Small intestine (tissue), 16 donors: ENCODE measurements around the gene ANKRD42. TPM values are rescaled to one million over a fixed set of nuclear protein-coding genes. Genes with fewer than 3 reads are reported as not detected.
A peak's percentile ranks its signal among the peaks of the same experiment; 100 is the strongest.

Experiments used
- DNase-seq, 2 donors: peaks; one replicate each; pipeline versions ENCODE4 v3.0.0 to v3.0.0-alpha.2; 2013
- FAIRE-seq: peaks from 2 replicates; lab custom pipeline; 2012; peaks lifted over from hg19 to GRCh38; lab: Jason Lieb, UNC
- H3K27ac ChIP-seq, 3 donors: one replicate each; pipeline ENCODE4 v1.5.1; 2013; ENCODE audit warnings: low read length in 2 of 3, mild to moderate bottlenecking in 2 of 3, control low read depth in 1 of 3, inconsistent platforms in 1 of 3, low read depth in 1 of 3, moderate library complexity in 1 of 3
- H3K27me3 ChIP-seq, 3 donors: one replicate each; pipeline ENCODE4 v1.6.1; 2013; ENCODE audit warnings: low read length in 3 of 3, inconsistent platforms in 1 of 3; ENCODE audit not compliant: control insufficient read depth in 3 of 3, insufficient read depth in 3 of 3
- H3K36me3 ChIP-seq, 3 donors: one replicate each; pipeline ENCODE4 v1.6.1; 2013; ENCODE audit warnings: low read length in 3 of 3, inconsistent platforms in 1 of 3, low read depth in 1 of 3, mild to moderate bottlenecking in 1 of 3, moderate library complexity in 1 of 3; ENCODE audit not compliant: control insufficient read depth in 3 of 3, insufficient read depth in 2 of 3
- H3K4me1 ChIP-seq, 3 donors: one replicate each; pipeline ENCODE4 v1.6.1; 2013; ENCODE audit warnings: low read length in 2 of 3, inconsistent platforms in 1 of 3, low read depth in 1 of 3, mild to moderate bottlenecking in 1 of 3, moderate library complexity in 1 of 3; ENCODE audit not compliant: control insufficient read depth in 3 of 3, insufficient read depth in 2 of 3
- H3K4me3 ChIP-seq, 3 donors: one replicate each; pipeline ENCODE4 v1.5.1; 2013; ENCODE audit warnings: low read length in 3 of 3, control low read depth in 1 of 3, inconsistent platforms in 1 of 3, low read depth in 1 of 3, mild to moderate bottlenecking in 1 of 3, moderate library complexity in 1 of 3
- H3K9me3 ChIP-seq, 2 donors: one replicate each; pipeline ENCODE4 v1.6.1; 2013; ENCODE audit warnings: low read depth in 1 of 2, low read length in 1 of 2; ENCODE audit not compliant: control insufficient read depth in 2 of 2, insufficient read depth in 1 of 2
- WGBS, 3 donors: extraction: QIAGEN DNeasy Blood & Tissue Kit; methylation state at CpG; one replicate each; pipeline ENCODE4 v1.1.7; 2013; 5-methylcytosine and 5-hydroxymethylcytosine counted together
- long read RNA-seq, 10 donors: transcript quantifications; one replicate each; lab custom pipeline, GENCODE V29; 2026
- polyA plus RNA-seq, 4 donors: library from polyadenylated mRNA; stranded (reverse) in 3 of 4; unstranded in 1 of 4; fragments of 200-250 nt in 3 of 4; fragments of 120-200 nt in 1 of 4; gene quantifications; one replicate each; pipeline versions ENCODE4 v1.2.1 to v1.2.3, GENCODE V29; 2013
- donor health status: healthy with polysubstance abuse.
- donor health status: control.
- donor health status: control.
- donor health status: Bipolar disorder and iron deficiency.
- donor health status: healthy.

Gene ANKRD42
- polyA plus RNA-seq: 1 to 10 TPM; 4.3 to 9.1 (median 5.2) TPM
- long read RNA-seq, donor 1, full-length matches to known transcripts: 1 of 21 reads
- long read RNA-seq, donor 1, partial matches to known transcripts: 20 of 21 reads
- long read RNA-seq, donor 1, other reads (novel, unspliced or antisense): 0 of 21 reads
- long read RNA-seq, donor 2, partial matches to known transcripts: 0 of 12 reads
- long read RNA-seq, donor 2, other reads (novel, unspliced or antisense): 12 of 12 reads
- long read RNA-seq, donor 3, partial matches to known transcripts: 6 of 6 reads
- long read RNA-seq, donor 3, other reads (novel, unspliced or antisense): 0 of 6 reads
- long read RNA-seq, donor 4: 0 reads
- long read RNA-seq, donor 5, full-length matches to known transcripts: 1 of 1 reads
- long read RNA-seq, donor 5, partial matches to known transcripts: 0 of 1 reads
- long read RNA-seq, donor 5, other reads (novel, unspliced or antisense): 0 of 1 reads
- long read RNA-seq, donor 6, full-length matches to known transcripts: 3 of 3 reads
- long read RNA-seq, donor 6, partial matches to known transcripts: 0 of 3 reads
- long read RNA-seq, donor 6, other reads (novel, unspliced or antisense): 0 of 3 reads
- long read RNA-seq, donor 7: 0 reads
- long read RNA-seq, donor 8: 0 reads
- long read RNA-seq, donor 9: 0 reads
- long read RNA-seq, donor 10, full-length matches to known transcripts: 1 of 37 reads
- long read RNA-seq, donor 10, partial matches to known transcripts: 6 of 37 reads
- long read RNA-seq, donor 10, other reads (novel, unspliced or antisense): 30 of 37 reads

- Histone ChIP-seq H3K4me1 (peaks cover 1 to 12% (median 6%) of the 10 kb centered on the region in 3 donors), H3K27ac (peak within 1 kb of the TSS; percentile 75 to 97 (median 96)), H3K9me3 (no peaks in the 10 kb centered on the region), H3K27me3 (no peaks in the 10 kb centered on the region), H3K36me3 (peaks cover 0 to 25% (median 0%) of the 10 kb centered on the region in 3 donors), H3K4me3 (peak within 1 kb of the TSS; percentile 74 to 78 (median 77))
- DNase-seq (peak; percentile 96 to 99), FAIRE-seq (no peak)
- 0 to 1% (median 1%) methylated on average over 67 of the region's 67 CpGs for WGBS, 3 donors
Observed at GRCh38 chr11:83193315-83194280, at the start of gene ANKRD42. TSS of gene ANKRD42 (plus strand) at chr11:83193712. CDS start at chr11:83194671, 959 bp downstream.

GRCh38 chr11:83147895-83148294 is 45.6 kb upstream of the ANKRD42 start:
- 87 to 95% (median 91%) methylated on average over 4 of the region's 4 CpGs for WGBS, 3 donors
- FAIRE-seq: no peak
- Histone ChIP-seq H3K36me3 (no peaks in the 10 kb centered on the region), H3K27me3 (no peaks in the 10 kb centered on the region), H3K4me1 (no peaks in the 10 kb centered on the region), H3K4me3 (no peak overlapping the region), H3K27ac (no peak overlapping the region), H3K9me3 (no peaks in the 10 kb centered on the region)
- no peak for DNase-seq

GRCh38 chr11:83150450-83150849 is 43.1 kb upstream of the ANKRD42 start:
- no peak for FAIRE-seq
- no peak overlapping the region for H3K27ac ChIP-seq
- DNase-seq: no peak
- H3K9me3 ChIP-seq: no peaks in the 10 kb centered on the region
- H3K36me3 ChIP-seq: no peaks in the 10 kb centered on the region
- H3K4me3 ChIP-seq: no peak overlapping the region
- no peaks in the 10 kb centered on the region for H3K4me1 ChIP-seq
- no peaks in the 10 kb centered on the region for H3K27me3 ChIP-seq
- 85 to 96% (median 89%) methylated on average over 2 of the region's 2 CpGs for WGBS, 3 donors

- FAIRE-seq: no peak
- DNase-seq: peak; percentile 80 to 91
- Histone ChIP-seq H3K4me1 (no peaks in the 10 kb centered on the region), H3K36me3 (no peaks in the 10 kb centered on the region), H3K4me3 (no peak overlapping the region), H3K27ac (no peak overlapping the region), H3K27me3 (no peaks in the 10 kb centered on the region), H3K9me3 (no peaks in the 10 kb centered on the region)
- WGBS, 3 donors: 27 to 64% (median 50%) methylated on average over 10 of the region's 10 CpGs
Observed at GRCh38 chr11:83151274-83151977, 42.1 kb upstream of the ANKRD42 start.

GRCh38 chr11:83152264-83152663 is 41.2 kb upstream of the ANKRD42 start:
- no peaks in the 10 kb centered on the region for H3K4me1 ChIP-seq
- no peak for FAIRE-seq
- no peaks in the 10 kb centered on the region for H3K36me3 ChIP-seq
- no peak overlapping the region for H3K4me3 ChIP-seq
- H3K9me3 ChIP-seq: no peaks in the 10 kb centered on the region
- 94 to 97% (median 95%) methylated on average over 2 of the region's 2 CpGs for WGBS, 3 donors
- no peak for DNase-seq
- no peaks in the 10 kb centered on the region for H3K27me3 ChIP-seq
- H3K27ac ChIP-seq: no peak overlapping the region

- Histone ChIP-seq H3K27me3 (no peaks in the 10 kb centered on the region), H3K4me3 (no peak overlapping the region), H3K4me1 (no peaks in the 10 kb centered on the region), H3K9me3 (no peaks in the 10 kb centered on the region), H3K27ac (no peak overlapping the region), H3K36me3 (no peaks in the 10 kb centered on the region)
- FAIRE-seq (no peak), DNase-seq (no peak)
- 88 to 94% (median 90%) methylated on average over 6 of the region's 6 CpGs for WGBS, 3 donors
Observed at GRCh38 chr11:83153764-83154163, 39.7 kb upstream of the ANKRD42 start.

- peaks cover 0 to 7% (median 0%) of the 10 kb centered on the region in 3 donors for H3K4me1 ChIP-seq
- H3K4me3 ChIP-seq: peak overlapping the region; percentile 41 to 84 (median 50)
- peak overlapping the region; percentile 83 to 99 (median 95) for H3K27ac ChIP-seq
- H3K36me3 ChIP-seq: peaks cover 0 to 3% (median 0%) of the 10 kb centered on the region in 3 donors
- peak; percentile 36 for FAIRE-seq
- WGBS, 3 donors: 0% methylated on average over 35 of the region's 35 CpGs
- no peaks in the 10 kb centered on the region for H3K27me3 ChIP-seq
- DNase-seq: peak; percentile 99 to 100
- H3K9me3 ChIP-seq: no peaks in the 10 kb centered on the region
Observed at GRCh38 chr11:83156144-83156995, 37.1 kb upstream of the ANKRD42 start.
